ENCODE results near the gene KRTAP10-7. TPM values are rescaled to one million over a fixed set of nuclear protein-coding genes. Genes with fewer than 3 reads are reported as not detected.

KRTAP10-7 gene
- total RNA-seq, 1 experiment from 2014 or later, result not detected

GRCh38 chr21:44594406-44594916, 5.9 kb upstream of the KRTAP10-7 start:
- peaks cover 7% of the 10 kb centered on the region for H3K4me1 Mint-ChIP-seq (ENCODE audit: low read depth, unreplicated experiment)
- BruUV-seq (replicated peaks), result no TSS peak

DNA sequence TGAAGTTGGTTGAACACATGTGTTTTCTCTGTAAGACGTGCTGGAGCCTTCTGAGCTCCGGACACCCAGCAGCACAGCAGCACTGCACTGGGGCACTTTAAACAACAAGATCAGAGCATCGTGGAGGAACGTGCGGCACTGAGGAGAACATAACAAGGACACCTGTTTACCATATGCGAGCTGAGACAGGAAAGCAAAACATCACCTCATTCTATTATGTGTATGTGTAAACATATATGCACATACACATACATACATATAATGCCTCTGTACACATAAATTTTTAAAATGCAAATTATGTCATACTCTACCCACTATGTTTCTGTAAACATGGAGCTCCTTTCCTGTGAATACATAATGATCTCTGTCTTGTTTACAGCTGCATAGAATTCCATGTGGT, 4.9 kb upstream of the KRTAP10-7 start:
- intact Hi-C loops (cut with micrococcal nuclease; ENCODE audit: unreplicated experiment), result no loop called here
- Mint-ChIP-seq H3K27ac (ENCODE audit: unreplicated experiment) (no peak overlapping the region), H3K4me3 (ENCODE audit: unreplicated experiment) (no peak overlapping the region), H3K27me3 (ENCODE audit: insufficient read depth, unreplicated experiment) (peaks cover 4% of the 10 kb centered on the region), H3K36me3 (ENCODE audit: insufficient read depth, unreplicated experiment) (no peaks in the 10 kb centered on the region), H3K4me1 (ENCODE audit: low read depth, unreplicated experiment) (peaks cover 7% of the 10 kb centered on the region), H3K9me3 (ENCODE audit: unreplicated experiment) (peaks cover 18% of the 10 kb centered on the region)
- TF ChIP-seq, protein P1, sequence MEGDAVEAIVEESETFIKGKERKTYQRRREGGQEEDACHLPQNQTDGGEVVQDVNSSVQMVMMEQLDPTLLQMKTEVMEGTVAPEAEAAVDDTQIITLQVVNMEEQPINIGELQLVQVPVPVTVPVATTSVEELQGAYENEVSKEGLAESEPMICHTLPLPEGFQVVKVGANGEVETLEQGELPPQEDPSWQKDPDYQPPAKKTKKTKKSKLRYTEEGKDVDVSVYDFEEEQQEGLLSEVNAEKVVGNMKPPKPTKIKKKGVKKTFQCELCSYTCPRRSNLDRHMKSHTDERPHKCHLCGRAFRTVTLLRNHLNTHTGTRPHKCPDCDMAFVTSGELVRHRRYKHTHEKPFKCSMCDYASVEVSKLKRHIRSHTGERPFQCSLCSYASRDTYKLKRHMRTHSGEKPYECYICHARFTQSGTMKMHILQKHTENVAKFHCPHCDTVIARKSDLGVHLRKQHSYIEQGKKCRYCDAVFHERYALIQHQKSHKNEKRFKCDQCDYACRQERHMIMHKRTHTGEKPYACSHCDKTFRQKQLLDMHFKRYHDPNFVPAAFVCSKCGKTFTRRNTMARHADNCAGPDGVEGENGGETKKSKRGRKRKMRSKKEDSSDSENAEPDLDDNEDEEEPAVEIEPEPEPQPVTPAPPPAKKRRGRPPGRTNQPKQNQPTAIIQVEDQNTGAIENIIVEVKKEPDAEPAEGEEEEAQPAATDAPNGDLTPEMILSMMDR (IDR thresholded peaks at IDR 0.05; ENCODE audit: insufficient read depth in 1 of 2, low read depth in 1 of 2, low read length in 1 of 2, severe bottlenecking in 1 of 2, unreplicated experiment in 1 of 2), result no peak
- CTCF ChIA-PET, result no interaction called here
- DNase-seq, result no peak
- POLR2A ChIA-PET, result no interaction called here
- no peaks in the 10 kb centered on the region for H3K4me1 ChIP-seq
- H3K9me3 ChIP-seq, result no peaks in the 10 kb centered on the region
- H3K4me3 ChIP-seq (ENCODE audit: low read depth, low read length), result no peak overlapping the region
- no TSS peak for BruUV-seq (replicated peaks)
- no peaks in the 10 kb centered on the region for H3K36me3 ChIP-seq (ENCODE audit: control insufficient read depth, insufficient read depth, low read length)
- H3K27me3 ChIP-seq (replicated peaks; ENCODE audit: control insufficient read depth, insufficient read depth, low read length), result no peaks in the 10 kb centered on the region

More at GRCh38 chr21:44594406-44594916, 5.9 kb upstream of the KRTAP10-7 start:
- CTCF ChIA-PET, result no interaction called here
- Histone ChIP-seq H3K4me3 (ENCODE audit: low read depth, low read length) (no peak overlapping the region), H3K4me1 (no peaks in the 10 kb centered on the region), H3K36me3 (ENCODE audit: control insufficient read depth, insufficient read depth, low read length) (no peaks in the 10 kb centered on the region), H3K27me3 (replicated peaks; ENCODE audit: control insufficient read depth, insufficient read depth, low read length) (no peaks in the 10 kb centered on the region), H3K9me3 (no peaks in the 10 kb centered on the region)
- no peaks in the 10 kb centered on the region for H3K36me3 Mint-ChIP-seq (ENCODE audit: insufficient read depth, unreplicated experiment)
- no peak overlapping the region for H3K27ac Mint-ChIP-seq (ENCODE audit: unreplicated experiment)
- DNase-seq, result no peak
- intact Hi-C loops (cut with micrococcal nuclease; ENCODE audit: unreplicated experiment), result no loop called here
- H3K9me3 Mint-ChIP-seq (ENCODE audit: unreplicated experiment), result peaks cover 18% of the 10 kb centered on the region
- H3K27me3 Mint-ChIP-seq (ENCODE audit: insufficient read depth, unreplicated experiment), result peaks cover 4% of the 10 kb centered on the region
- TF ChIP-seq, protein P1 (IDR thresholded peaks at IDR 0.05; ENCODE audit: insufficient read depth in 1 of 2, low read depth in 1 of 2, low read length in 1 of 2, severe bottlenecking in 1 of 2, unreplicated experiment in 1 of 2), result no peak
- no peak overlapping the region for H3K4me3 Mint-ChIP-seq (ENCODE audit: unreplicated experiment)
- POLR2A ChIA-PET, result no interaction called here

GRCh38 chr21:44596068-44596725, 4.2 kb upstream of the KRTAP10-7 start:
- H3K4me1 ChIP-seq, result no peaks in the 10 kb centered on the region
- Mint-ChIP-seq H3K4me3 (ENCODE audit: unreplicated experiment) (no peak overlapping the region), H3K27ac (ENCODE audit: unreplicated experiment) (no peak overlapping the region), H3K27me3 (ENCODE audit: insufficient read depth, unreplicated experiment) (peaks cover 4% of the 10 kb centered on the region), H3K4me1 (ENCODE audit: low read depth, unreplicated experiment) (peaks cover 7% of the 10 kb centered on the region), H3K9me3 (ENCODE audit: unreplicated experiment) (peaks cover 18% of the 10 kb centered on the region), H3K36me3 (ENCODE audit: insufficient read depth, unreplicated experiment) (no peaks in the 10 kb centered on the region)
- no peak for DNase-seq
- ChIA-PET POLR2A (no interaction called here), CTCF (no interaction called here)
- H3K36me3 ChIP-seq (ENCODE audit: control insufficient read depth, insufficient read depth, low read length), result no peaks in the 10 kb centered on the region
- intact Hi-C loops (cut with micrococcal nuclease; ENCODE audit: unreplicated experiment), result no loop called here
- H3K27me3 ChIP-seq (replicated peaks; ENCODE audit: control insufficient read depth, insufficient read depth, low read length), result no peaks in the 10 kb centered on the region
- no peak overlapping the region for H3K4me3 ChIP-seq (ENCODE audit: low read depth, low read length)
- BruUV-seq (replicated peaks), result no TSS peak
- no peaks in the 10 kb centered on the region for H3K9me3 ChIP-seq
- TF ChIP-seq, protein P1 (IDR thresholded peaks at IDR 0.05; ENCODE audit: insufficient read depth in 1 of 2, low read depth in 1 of 2, low read length in 1 of 2, severe bottlenecking in 1 of 2, unreplicated experiment in 1 of 2), result no peak
